ENCODE results near the gene LDLRAD3. TPM values are rescaled to one million over a fixed set of nuclear protein-coding genes. Genes with fewer than 3 reads are reported as not detected.

Gene LDLRAD3
- total RNA-seq, 1 experiment from 2014 or later = 12.1 TPM

- Histone ChIP-seq H3K27ac (ENCODE audit: insufficient read length, low read depth, low read length) (no peak overlapping the region), H3K4me2 (ENCODE audit: insufficient read depth, insufficient read length, low read length) (no peak overlapping the region), H3K9ac (ENCODE audit: extremely low read depth, insufficient read length, low read length) (no peak overlapping the region), H3K4ac (ENCODE audit: low read depth, low read length) (no peak overlapping the region), H3K14ac (ENCODE audit: insufficient read depth, low read length) (no peak overlapping the region), H4K91ac (ENCODE audit: insufficient read length, low read depth, low read length) (no peak overlapping the region), H2BK120ac (ENCODE audit: low read depth, low read length, poor library complexity, severe bottlenecking) (no peak overlapping the region), H3K4me1 (ENCODE audit: insufficient read depth, low read length) (no peaks in the 10 kb centered on the region), H3K23me2 (ENCODE audit: insufficient read length, low read depth, low read length, poor library complexity, severe bottlenecking) (no peaks in the 10 kb centered on the region), H2BK15ac (ENCODE audit: low read depth, low read length) (no peak overlapping the region), H2BK12ac (ENCODE audit: insufficient read length, low read depth, low read length) (no peak overlapping the region), H3K23ac (ENCODE audit: insufficient read length, low read depth, low read length) (no peak overlapping the region), H4K8ac (replicated peaks; ENCODE audit: insufficient read length, low read depth, low read length) (no peak overlapping the region), H2BK5ac (ENCODE audit: insufficient read length, low read length) (no peak overlapping the region), H2BK20ac (ENCODE audit: low read depth, low read length, poor library complexity, severe bottlenecking) (no peak overlapping the region), H4K20me1 (ENCODE audit: control insufficient read depth, insufficient read depth, insufficient read length) (no peaks in the 10 kb centered on the region), H3K79me1 (ENCODE audit: insufficient read depth, low read depth, low read length, poor library complexity, severe bottlenecking) (no peaks in the 10 kb centered on the region), H3T11ph (ENCODE audit: low read length) (no peak overlapping the region), H4K5ac (ENCODE audit: insufficient read length, low read depth, low read length) (no peak overlapping the region), H2AK5ac (ENCODE audit: insufficient read length, low read length) (no peak overlapping the region), H3K18ac (ENCODE audit: insufficient read length, low read depth, low read length) (no peak overlapping the region), H3K9me3 (ENCODE audit: control insufficient read depth, low read depth, low read length) (no peaks in the 10 kb centered on the region), H3K27me3 (ENCODE audit: insufficient read depth, low read length) (no peaks in the 10 kb centered on the region), H3K79me2 (ENCODE audit: insufficient read depth, low read length) (no peaks in the 10 kb centered on the region), H2AFZ (ENCODE audit: low read length) (no peak overlapping the region), H3K56ac (ENCODE audit: insufficient read length, low read depth, low read length) (no peak overlapping the region)
- H3K4me1 Mint-ChIP-seq = peaks cover 5 to 13% of the 10 kb centered on the region in 2 experiments
- DNase-seq = no peak
- TF ChIP-seq, protein P1, sequence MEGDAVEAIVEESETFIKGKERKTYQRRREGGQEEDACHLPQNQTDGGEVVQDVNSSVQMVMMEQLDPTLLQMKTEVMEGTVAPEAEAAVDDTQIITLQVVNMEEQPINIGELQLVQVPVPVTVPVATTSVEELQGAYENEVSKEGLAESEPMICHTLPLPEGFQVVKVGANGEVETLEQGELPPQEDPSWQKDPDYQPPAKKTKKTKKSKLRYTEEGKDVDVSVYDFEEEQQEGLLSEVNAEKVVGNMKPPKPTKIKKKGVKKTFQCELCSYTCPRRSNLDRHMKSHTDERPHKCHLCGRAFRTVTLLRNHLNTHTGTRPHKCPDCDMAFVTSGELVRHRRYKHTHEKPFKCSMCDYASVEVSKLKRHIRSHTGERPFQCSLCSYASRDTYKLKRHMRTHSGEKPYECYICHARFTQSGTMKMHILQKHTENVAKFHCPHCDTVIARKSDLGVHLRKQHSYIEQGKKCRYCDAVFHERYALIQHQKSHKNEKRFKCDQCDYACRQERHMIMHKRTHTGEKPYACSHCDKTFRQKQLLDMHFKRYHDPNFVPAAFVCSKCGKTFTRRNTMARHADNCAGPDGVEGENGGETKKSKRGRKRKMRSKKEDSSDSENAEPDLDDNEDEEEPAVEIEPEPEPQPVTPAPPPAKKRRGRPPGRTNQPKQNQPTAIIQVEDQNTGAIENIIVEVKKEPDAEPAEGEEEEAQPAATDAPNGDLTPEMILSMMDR (conservative IDR thresholded peaks at IDR 0.05) = no peak
- no peaks in the 10 kb centered on the region for H3K27me3 Mint-ChIP-seq (ENCODE audit: low read depth)
- H3K9me3 Mint-ChIP-seq = no peaks in the 10 kb centered on the region
- H3K36me3 Mint-ChIP-seq (ENCODE audit: insufficient read depth in 1 of 3, low read depth in 3 of 3) = peaks cover 2 to 7% (median 3%) of the 10 kb centered on the region in 3 experiments; a peak in 4 of 7 replicates
- no peak overlapping the region for H3K27ac Mint-ChIP-seq
- no peak overlapping the region for H3K4me3 Mint-ChIP-seq
- WGBS (ENCODE audit: extremely low coverage, insufficient read length, low lambda C conversion rate) = no CpG with 5 or more reads among the region's 3 CpGs
Observed at GRCh38 chr11:36233204-36233603, 289.3 kb downstream of the LDLRAD3 start.
